Effector memory CD8-positive, alpha-beta T cell (primary cell): Measurements from ENCODE around the gene BRAT1.

ENCODE experiments used
- ATAC-seq: fragments of 150-1000 bp; cut with Tn5 transposase; replicated peaks from 2 replicates; pipeline ENCODE4 v1.10.0; 2021; ENCODE audit warnings: mild to moderate bottlenecking, moderate library complexity
- DNase-seq, 3 experiments: peaks; one replicate each; pipeline ENCODE4 v3.0.0; 2021
- H3K27ac Mint-ChIP-seq, 2 donors: one replicate each; pipeline ENCODE4 v1.8.0; 2022; ENCODE audit warnings: mild to moderate bottlenecking in 2 of 2, mixed read lengths in 2 of 2, moderate library complexity in 2 of 2
- H3K27me3 Mint-ChIP-seq, 2 donors: one replicate each; pipeline ENCODE4 v1.8.0; 2022; ENCODE audit warnings: mixed read lengths in 2 of 2
- H3K36me3 Mint-ChIP-seq: one replicate; pipeline ENCODE4 v1.8.0; 2022; ENCODE audit warnings: mild to moderate bottlenecking, moderate library complexity, mixed read lengths; ENCODE audit not compliant: insufficient read depth
- H3K4me1 Mint-ChIP-seq, 2 donors: one replicate each; pipeline ENCODE4 v1.8.0; 2022; ENCODE audit warnings: low read depth in 2 of 2, mixed read lengths in 2 of 2
- H3K4me3 Mint-ChIP-seq, 2 donors: one replicate each; pipeline ENCODE4 v1.8.0; 2022; ENCODE audit warnings: mild to moderate bottlenecking in 2 of 2, mixed read lengths in 2 of 2, moderate library complexity in 2 of 2
- H3K9me3 Mint-ChIP-seq, 2 donors: one replicate each; pipeline ENCODE4 v1.8.0; 2022; ENCODE audit warnings: mixed read lengths in 2 of 2

Gene BRAT1

GRCh38 chr7:2488272-2488645 is 67.1 kb downstream of the BRAT1 start:
- peaks cover 9 to 16% of the 10 kb centered on the region in 2 donors for H3K27me3 Mint-ChIP-seq
- DNase-seq (no peak), ATAC-seq (no peak)
- peaks cover 3 to 8% of the 10 kb centered on the region in 2 donors for H3K4me1 Mint-ChIP-seq
- no peak overlapping the region for H3K4me3 Mint-ChIP-seq
- H3K9me3 Mint-ChIP-seq = peaks cover 8 to 13% of the 10 kb centered on the region in 2 donors
- peak overlapping the region in 1 of 2 donors; percentile 73 for H3K27ac Mint-ChIP-seq
- H3K36me3 Mint-ChIP-seq = peaks cover 3% of the 10 kb centered on the region
